ENCODE data around the gene ZNF410. TPM values are rescaled to one million over a fixed set of nuclear protein-coding genes. Genes with fewer than 3 reads are reported as not detected.

Gene ZNF410
- total and polyA plus RNA-seq, 2 donors (not counting 3 experiments of a cell fraction or from before 2014, with no cell fraction given), result 21.8 to 45.0 TPM

GRCh38 chr14:73909681-73910080 lies 23.0 kb downstream of the ZNF410 start:
- Histone ChIP-seq H4K20me1 (replicated peaks; ENCODE audit: control insufficient read depth, extremely low read depth, insufficient read depth, low read length) (no peaks in the 10 kb centered on the region), H3K4me1 (ENCODE audit: control insufficient read depth, extremely low read depth, insufficient read depth, low read length) (no peaks in the 10 kb centered on the region), H3K9ac (replicated peaks; ENCODE audit: extremely low read depth, insufficient read depth, low read length) (no peak overlapping the region), H3K9me1 (replicated peaks; ENCODE audit: control insufficient read depth, extremely low read depth, insufficient read depth, low read length) (no peaks in the 10 kb centered on the region), H3K4me2 (ENCODE audit: insufficient read depth, low read length) (no peak overlapping the region), H3K27ac (ENCODE audit: insufficient read depth, low read depth, low read length) (no peak overlapping the region), H3K9me3 (replicated peaks; ENCODE audit: control insufficient read depth, insufficient read depth, low read length) (no peaks in the 10 kb centered on the region), H3K79me2 (ENCODE audit: control insufficient read depth, insufficient read depth, low read length) (peaks cover 3% of the 10 kb centered on the region), H3K27me3 (ENCODE audit: control insufficient read depth in 2 of 2, insufficient read depth in 2 of 2, low read length in 2 of 2) (no peaks in the 10 kb centered on the region), H2AFZ (ENCODE audit: low read depth, low read length) (no peak overlapping the region), H3K4me3 (replicated peaks in 1 of 3; ENCODE audit: insufficient read depth in 1 of 3, low read depth in 1 of 3, low read length in 3 of 3) (no peak overlapping the region), H3K36me3 (ENCODE audit: control insufficient read depth in 2 of 2, extremely low read depth in 1 of 2, insufficient read depth in 2 of 2, low read length in 2 of 2) (peaks cover 28 to 46% of the 10 kb centered on the region in 2 experiments)
- dilution Hi-C loops (cut with MboI; ENCODE audit: extremely low pct_ligation_motif_present, low sequenced_read_pairs) (no loop called here), intact Hi-C loops (cut with micrococcal nuclease) (no loop called here)
- no peak for DNase-seq (ENCODE audit: low read depth, low spot score)
- no peak for FAIRE-seq
- CTCF ChIA-PET, result no interaction called here
- POLR2A ChIA-PET, result no interaction called here
- TF ChIP-seq, protein P1, sequence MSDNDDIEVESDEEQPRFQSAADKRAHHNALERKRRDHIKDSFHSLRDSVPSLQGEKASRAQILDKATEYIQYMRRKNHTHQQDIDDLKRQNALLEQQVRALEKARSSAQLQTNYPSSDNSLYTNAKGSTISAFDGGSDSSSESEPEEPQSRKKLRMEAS (IDR thresholded peaks at IDR 0.05; ENCODE audit: insufficient read depth, insufficient read length), result no peak
- TF ChIP-seq GATA2 (IDR thresholded peaks at IDR 0.05; ENCODE audit: insufficient read depth, insufficient read length, low read depth, low read length) (no peak), FOS (IDR thresholded peaks at IDR 0.05; ENCODE audit: borderline replicate concordance, insufficient read depth, low read length) (no peak)
- no TSS peak for BruUV-seq (replicated peaks)

DNA sequence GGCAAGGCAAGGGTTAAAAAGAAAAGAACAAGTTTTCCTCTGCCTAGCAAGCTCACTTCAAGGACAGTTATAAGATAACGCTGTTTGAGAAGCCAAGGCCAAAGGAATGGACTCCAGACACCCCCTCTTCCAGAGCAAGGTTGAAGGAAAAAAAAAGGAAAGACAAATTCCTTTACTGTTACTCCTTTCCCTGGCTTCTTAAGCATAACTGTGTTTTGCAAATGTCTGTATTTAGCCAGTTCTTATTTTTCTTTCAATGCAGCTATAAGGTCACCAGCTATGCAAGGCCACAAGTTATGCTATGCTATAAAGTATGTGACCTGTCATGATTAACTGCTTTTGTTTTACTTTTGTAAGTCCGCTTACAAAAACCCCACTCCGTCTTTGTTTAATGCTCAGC lies 26.6 kb downstream of the ZNF410 start:
- POLR2A ChIA-PET, result no interaction called here
- no peaks in the 10 kb centered on the region for H3K4me1 ChIP-seq (ENCODE audit: control insufficient read depth, extremely low read depth, insufficient read depth, low read length)
- dilution Hi-C loops (cut with MboI; ENCODE audit: extremely low pct_ligation_motif_present, low sequenced_read_pairs) (no loop called here), intact Hi-C loops (cut with micrococcal nuclease) (no loop called here)
- H3K9me3 ChIP-seq (replicated peaks; ENCODE audit: control insufficient read depth, insufficient read depth, low read length), result no peaks in the 10 kb centered on the region
- H3K27ac ChIP-seq (ENCODE audit: insufficient read depth, low read depth, low read length), result no peak overlapping the region
- no peak overlapping the region for H2AFZ ChIP-seq (ENCODE audit: low read depth, low read length)
- no peak overlapping the region for H3K9ac ChIP-seq (replicated peaks; ENCODE audit: extremely low read depth, insufficient read depth, low read length)
- no peak overlapping the region for H3K4me2 ChIP-seq (ENCODE audit: insufficient read depth, low read length)
- H3K27me3 ChIP-seq (ENCODE audit: control insufficient read depth in 2 of 2, insufficient read depth in 2 of 2, low read length in 2 of 2), result no peaks in the 10 kb centered on the region
- peaks cover 23 to 31% of the 10 kb centered on the region in 2 experiments for H3K36me3 ChIP-seq (ENCODE audit: control insufficient read depth in 2 of 2, extremely low read depth in 1 of 2, insufficient read depth in 2 of 2, low read length in 2 of 2)
- no peaks in the 10 kb centered on the region for H4K20me1 ChIP-seq (replicated peaks; ENCODE audit: control insufficient read depth, extremely low read depth, insufficient read depth, low read length)
- no peak for TF ChIP-seq EZH2 (IDR thresholded peaks at IDR 0.05; ENCODE audit: borderline replicate concordance, low read depth, low read length, severe bottlenecking)
- TF ChIP-seq CTCF (IDR thresholded peaks at IDR 0.05; ENCODE audit: extremely low read depth in 1 of 2, insufficient read depth in 1 of 2, low read depth in 1 of 2, low read length in 2 of 2), result no peak
- no peak for TF ChIP-seq JUN (IDR thresholded peaks at IDR 0.05; ENCODE audit: borderline replicate concordance, insufficient read depth, insufficient read length, low read depth)
- TF ChIP-seq FOS (IDR thresholded peaks at IDR 0.05; ENCODE audit: borderline replicate concordance, insufficient read depth, low read length), result no peak
- no peak for TF ChIP-seq GATA2 (IDR thresholded peaks at IDR 0.05; ENCODE audit: insufficient read depth, insufficient read length, low read depth, low read length)
- TF ChIP-seq MYC (IDR thresholded peaks at IDR 0.05; ENCODE audit: low read depth, low read length), result no peak
- TF ChIP-seq, protein P1 (IDR thresholded peaks at IDR 0.05; ENCODE audit: insufficient read depth, insufficient read length), result no peak
- TF ChIP-seq POLR2AphosphoS5 (IDR thresholded peaks at IDR 0.05; ENCODE audit: insufficient read depth, low read depth, low read length), result no peak
- TF ChIP-seq POLR2A (IDR thresholded peaks at IDR 0.05; ENCODE audit: low read depth, low read length), result no peak
- CTCF ChIA-PET, result interaction anchor here (0.6 to 1.2 kb wide), 2 partner anchors 23 to 405 kb away, joined by 5 to 6 read pairs; no protein-coding TSS in a partner anchor
- no TSS peak for BruUV-seq (replicated peaks)
- H3K9me1 ChIP-seq (replicated peaks; ENCODE audit: control insufficient read depth, extremely low read depth, insufficient read depth, low read length), result no peaks in the 10 kb centered on the region
- H3K4me3 ChIP-seq (replicated peaks in 1 of 3; ENCODE audit: insufficient read depth in 1 of 3, low read depth in 1 of 3, low read length in 3 of 3), result no peak overlapping the region
- FAIRE-seq, result no peak
- DNase-seq (ENCODE audit: low read depth, low spot score), result no peak
- H3K79me2 ChIP-seq (ENCODE audit: control insufficient read depth, insufficient read depth, low read length), result peaks cover 5% of the 10 kb centered on the region

All from endothelial cell of umbilical vein (primary cell).